ENCODE measurements around the gene PPM1H.

PPM1H gene

DNA sequence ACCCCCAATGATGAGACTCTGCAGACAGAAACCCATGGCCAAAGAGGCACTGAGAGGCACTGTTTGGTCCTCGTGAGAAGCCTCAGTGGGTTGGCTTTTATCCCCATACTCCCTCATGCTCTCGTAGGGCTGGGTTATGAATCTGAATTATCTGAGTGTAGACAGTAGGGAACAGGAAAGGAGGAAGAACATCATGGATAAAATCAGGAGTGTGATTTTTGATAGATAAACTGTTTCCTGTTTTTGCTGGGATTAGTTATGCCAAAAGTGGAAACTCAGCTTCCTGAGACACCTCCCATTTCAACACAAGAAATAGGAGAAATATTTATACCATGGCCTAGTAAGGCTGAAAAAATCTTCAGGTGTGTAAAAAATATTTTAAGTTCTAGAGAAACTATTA, 177.9 kb downstream of the PPM1H start:
- H3K27me3 ChIP-seq = no peaks in the 10 kb centered on the region
- H3K36me3 ChIP-seq = no peaks in the 10 kb centered on the region
- no peak overlapping the region for H3K27ac ChIP-seq
- peaks cover 0 to 15% (median 9%) of the 10 kb centered on the region in 4 donors for H3K4me1 ChIP-seq
- no peak for TF ChIP-seq CTCF (IDR thresholded peaks at IDR 0.05)
- no peak overlapping the region for H3K4me3 ChIP-seq
- no peaks in the 10 kb centered on the region for H3K9me3 ChIP-seq
- intact Hi-C loops (cut with DNase I; ENCODE audit: low total_unique reads) = no loop called here
- no peak for DNase-seq

GRCh38 chr12:62754706-62755105, 180.2 kb downstream of the PPM1H start:
- no peak overlapping the region for H3K27ac ChIP-seq
- TF ChIP-seq CTCF (IDR thresholded peaks at IDR 0.05) = no peak
- DNase-seq = no peak
- H3K27me3 ChIP-seq = no peaks in the 10 kb centered on the region
- no peaks in the 10 kb centered on the region for H3K36me3 ChIP-seq
- intact Hi-C loops (cut with DNase I; ENCODE audit: low total_unique reads) = no loop called here
- H3K4me1 ChIP-seq = no peaks in the 10 kb centered on the region
- no peaks in the 10 kb centered on the region for H3K9me3 ChIP-seq
- H3K4me3 ChIP-seq = no peak overlapping the region

DNA sequence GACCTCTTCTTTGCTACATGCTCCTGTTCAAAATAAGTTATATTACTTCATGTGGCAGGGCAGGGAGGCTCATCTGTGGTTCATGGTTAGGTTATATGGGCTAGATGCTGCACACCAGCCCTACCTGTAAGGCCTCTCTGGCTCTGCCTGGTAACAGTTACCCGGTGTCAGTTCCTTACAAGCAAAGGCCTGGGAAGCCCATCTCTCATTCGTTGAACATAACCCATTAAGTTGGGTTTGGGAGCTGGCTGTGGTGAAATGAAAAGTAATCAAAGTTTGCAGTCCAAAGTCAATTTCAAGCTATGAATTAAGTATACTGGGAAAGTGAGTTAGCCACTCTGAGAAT, 183.2 kb downstream of the PPM1H start:
- no peak for DNase-seq
- Histone ChIP-seq H3K4me3 (no peak overlapping the region), H3K36me3 (no peaks in the 10 kb centered on the region), H3K27me3 (no peaks in the 10 kb centered on the region), H3K27ac (no peak overlapping the region), H3K4me1 (no peaks in the 10 kb centered on the region), H3K9me3 (no peaks in the 10 kb centered on the region)
- no peak for TF ChIP-seq CTCF (IDR thresholded peaks at IDR 0.05)
- intact Hi-C loops (cut with DNase I; ENCODE audit: low total_unique reads) = no loop called here

- no peak overlapping the region for H3K4me3 ChIP-seq
- H3K27me3 ChIP-seq = no peaks in the 10 kb centered on the region
- no peak for DNase-seq
- no peak for TF ChIP-seq CTCF (IDR thresholded peaks at IDR 0.05)
- intact Hi-C loops (cut with DNase I; ENCODE audit: low total_unique reads) = no loop called here
- no peaks in the 10 kb centered on the region for H3K9me3 ChIP-seq
- H3K27ac ChIP-seq = no peak overlapping the region
- no peaks in the 10 kb centered on the region for H3K4me1 ChIP-seq
- H3K36me3 ChIP-seq = no peaks in the 10 kb centered on the region
These were observed 183.8 kb downstream of the PPM1H start for GRCh38 chr12:62750941-62751809.

GRCh38 chr12:62749586-62749985, 185.4 kb downstream of the PPM1H start:
- H3K27me3 ChIP-seq = no peaks in the 10 kb centered on the region
- no peaks in the 10 kb centered on the region for H3K9me3 ChIP-seq
- H3K4me3 ChIP-seq = no peak overlapping the region
- no peak for TF ChIP-seq CTCF (IDR thresholded peaks at IDR 0.05)
- DNase-seq = no peak
- no peaks in the 10 kb centered on the region for H3K36me3 ChIP-seq
- intact Hi-C loops (cut with DNase I; ENCODE audit: low total_unique reads) = no loop called here
- H3K4me1 ChIP-seq = peaks cover 0 to 3% (median under 1%) of the 10 kb centered on the region in 4 donors
- H3K27ac ChIP-seq = no peak overlapping the region
